Gastrocnemius medialis (tissue), 4 donors: ENCODE measurements around the gene UPF1. TPM values are rescaled to one million over a fixed set of nuclear protein-coding genes. Genes with fewer than 3 reads are reported as not detected.
"Not testable (repeated sequence)": the region's sequence is repeated elsewhere in the genome, so short reads cannot be mapped to it uniquely, and the experiment has no call there.

Source experiments
- ATAC-seq, 2 donors: fragments of 150-250 bp; one replicate each; pipeline ENCODE4 v1.9.1; 2016
- DNase-seq, 2 donors: peaks; one replicate each; pipeline ENCODE4 v3.0.0-alpha.2; 2019
- H3K27ac ChIP-seq, 4 donors: fragments of 200-600 bp; sonication (generic); 1 replicate in 1 of 4; 2 replicates in 3 of 4; pipeline ENCODE4 v1.5.1; 2016 to 2018; ENCODE audit warnings: mild to moderate bottlenecking in 2 of 4, moderate library complexity in 1 of 4
- H3K27me3 ChIP-seq, 3 donors: fragments of 200-600 bp; sonication (generic) in 2 of 3; 1 replicate in 1 of 3; 2 replicates in 2 of 3; pipeline versions ENCODE4 v1.5.1 to v1.6.0; 2016 to 2019; ENCODE audit warnings: mild to moderate bottlenecking in 1 of 3, moderate library complexity in 1 of 3
- H3K36me3 ChIP-seq, 2 donors: fragments of 200-600 bp; sonication (generic) in 1 of 2; one replicate each; pipeline ENCODE4 v1.5.1; 2017 to 2018
- H3K4me1 ChIP-seq, 2 donors: fragments of 200-600 bp; sonication (generic) in 1 of 2; one replicate each; pipeline ENCODE4 v1.5.1; 2016 to 2017; ENCODE audit warnings: mild to moderate bottlenecking in 2 of 2
- H3K4me3 ChIP-seq, 4 donors: fragments of 200-600 bp; sonication (generic) in 3 of 4; 1 replicate in 1 of 4; 2 replicates in 3 of 4; pipeline ENCODE4 v1.5.1; 2016 to 2019; ENCODE audit warnings: mild to moderate bottlenecking in 2 of 4
- H3K9me3 ChIP-seq, 3 donors: fragments of 200-600 bp; sonication (generic) in 2 of 3; 1 replicate in 1 of 3; 2 replicates in 2 of 3; pipeline ENCODE4 v1.5.1; 2016 to 2019
- POLR2A ChIP-seq, 2 donors: fragments of 450-650 bp; IDR thresholded peaks; one replicate each; pipeline ENCODE4 v1.6.1; 2017; ENCODE audit warnings: antibody characterized with exemption in 2 of 2, mild to moderate bottlenecking in 2 of 2, moderate library complexity in 2 of 2
- in situ Hi-C, 4 donors: fragments of 200-750 bp; cut with MboI; loops; one replicate each; pipeline versions ENCODE4 v1.15.0 to v1.8.0; 2017; ENCODE audit warnings: low sequenced_read_pairs in 4 of 4
- intact Hi-C: fragments of 100-400 bp; cut with DNase I; formaldehyde crosslinking; loops from one replicate; pipeline ENCODE4 v1.15.1; 2023; ENCODE audit warnings: low total_unique reads
- total RNA-seq, 4 donors: library from RNA; depleted of rRNA; stranded (reverse); fragments of >200 nt; gene quantifications; one replicate each; pipeline versions ENCODE4 v1.1.0 to v1.2.3, GENCODE V29; 2016
- TF ChIP-seq, protein P1 (sequence below), 5 experiments: fragments of 450-650 bp in 3 of 5; fragments of 200-600 bp in 2 of 5; sonication (generic) in 2 of 5; IDR thresholded peaks in 4 of 5; conservative IDR thresholded peaks in 1 of 5; 1 replicate in 4 of 5; 2 replicates in 1 of 5; pipeline ENCODE4 v1.5.1; 2016 to 2019; ENCODE audit warnings: antibody characterized with exemption in 5 of 5, mild to moderate bottlenecking in 3 of 5, moderate library complexity in 3 of 5

The UPF1 gene
- total RNA-seq, 4 donors from 2014 or later: 26.0 to 64.9 (median 46.4) TPM

- no peaks in the 10 kb centered on the region for H3K27me3 ChIP-seq
- no peaks in the 10 kb centered on the region for H3K9me3 ChIP-seq
- ATAC-seq: no peak
- in situ Hi-C loops: no loop called here
- H3K4me1 ChIP-seq: peaks cover 11 to 13% of the 10 kb centered on the region in 2 donors
- no peak for TF ChIP-seq POLR2A (IDR thresholded peaks at IDR 0.05)
- TF ChIP-seq, protein P1, sequence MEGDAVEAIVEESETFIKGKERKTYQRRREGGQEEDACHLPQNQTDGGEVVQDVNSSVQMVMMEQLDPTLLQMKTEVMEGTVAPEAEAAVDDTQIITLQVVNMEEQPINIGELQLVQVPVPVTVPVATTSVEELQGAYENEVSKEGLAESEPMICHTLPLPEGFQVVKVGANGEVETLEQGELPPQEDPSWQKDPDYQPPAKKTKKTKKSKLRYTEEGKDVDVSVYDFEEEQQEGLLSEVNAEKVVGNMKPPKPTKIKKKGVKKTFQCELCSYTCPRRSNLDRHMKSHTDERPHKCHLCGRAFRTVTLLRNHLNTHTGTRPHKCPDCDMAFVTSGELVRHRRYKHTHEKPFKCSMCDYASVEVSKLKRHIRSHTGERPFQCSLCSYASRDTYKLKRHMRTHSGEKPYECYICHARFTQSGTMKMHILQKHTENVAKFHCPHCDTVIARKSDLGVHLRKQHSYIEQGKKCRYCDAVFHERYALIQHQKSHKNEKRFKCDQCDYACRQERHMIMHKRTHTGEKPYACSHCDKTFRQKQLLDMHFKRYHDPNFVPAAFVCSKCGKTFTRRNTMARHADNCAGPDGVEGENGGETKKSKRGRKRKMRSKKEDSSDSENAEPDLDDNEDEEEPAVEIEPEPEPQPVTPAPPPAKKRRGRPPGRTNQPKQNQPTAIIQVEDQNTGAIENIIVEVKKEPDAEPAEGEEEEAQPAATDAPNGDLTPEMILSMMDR (IDR thresholded peaks at IDR 0.05 in 4 of 5, conservative IDR thresholded peaks at IDR 0.05 in 1 of 5): no peak
- DNase-seq: no peak
- H3K36me3 ChIP-seq: peaks cover 0 to 14% of the 10 kb centered on the region in 2 donors
- intact Hi-C loops: no loop called here
- H3K4me3 ChIP-seq: no peak overlapping the region
- no peak overlapping the region for H3K27ac ChIP-seq
Observed at GRCh38 chr19:18913466-18913865, 81.7 kb downstream of the UPF1 start.

DNA sequence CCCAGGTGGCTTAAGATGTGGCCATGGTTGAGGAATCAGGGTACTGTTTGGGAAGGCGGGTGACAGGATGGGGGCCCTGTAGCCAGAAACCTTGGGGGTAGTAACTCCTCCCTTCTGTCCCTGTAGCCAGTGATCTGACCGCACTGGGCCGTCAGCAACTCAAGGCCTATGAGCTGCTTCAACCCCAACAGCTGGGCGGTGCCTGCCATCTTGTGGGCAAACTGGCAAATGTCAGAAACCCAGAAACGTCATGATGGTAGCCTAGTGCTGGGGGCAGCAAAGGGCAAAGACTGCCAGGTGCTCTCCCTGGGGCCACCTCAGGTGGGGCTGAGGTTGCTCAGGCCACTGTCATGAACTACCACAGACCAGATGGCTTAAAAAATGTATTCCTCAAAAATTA is 83.9 kb downstream of the UPF1 start:
- DNase-seq: peak in 1 of 2 donors; percentile 47
- ATAC-seq: no peak
- peaks cover 0 to 13% of the 10 kb centered on the region in 2 donors for H3K36me3 ChIP-seq
- no peaks in the 10 kb centered on the region for H3K27me3 ChIP-seq
- intact Hi-C loops: no loop called here
- no peak for TF ChIP-seq POLR2A (IDR thresholded peaks at IDR 0.05)
- TF ChIP-seq, protein P1 (IDR thresholded peaks at IDR 0.05 in 4 of 5, conservative IDR thresholded peaks at IDR 0.05 in 1 of 5): peak in 2 of 5 experiments; percentile 30 to 39
- H3K4me1 ChIP-seq: peaks cover 20 to 21% of the 10 kb centered on the region in 2 donors
- H3K27ac ChIP-seq: no peak overlapping the region
- in situ Hi-C loops: no loop called here
- H3K9me3 ChIP-seq: no peaks in the 10 kb centered on the region
- H3K4me3 ChIP-seq: no peak overlapping the region

GRCh38 chr19:18917593-18917992 is 85.8 kb downstream of the UPF1 start:
- in situ Hi-C loops, intact Hi-C loops, ATAC-seq, DNase-seq, H3K9me3 ChIP-seq, H3K27me3 ChIP-seq, H3K27ac ChIP-seq: not testable (repeated sequence)
- Histone ChIP-seq H3K4me1 (peaks cover 23% of the 10 kb centered on the region in 2 donors), H3K36me3 (peaks cover 0 to 16% of the 10 kb centered on the region in 2 donors), H3K4me3 (peak overlapping the region in 1 of 4 donors; percentile 85)

Other genes starting within 250 kb of the UPF1 start
- 100 to 1,000 TPM; 163 to 337 (median 187) TPM for gene REX1BD, start 243.2 kb upstream of the UPF1 start, total RNA-seq
- 10 to 100 TPM; 14.9 to 61.6 (median 35.3) TPM for gene CRLF1, start 225.2 kb upstream of the UPF1 start, total RNA-seq
- gene TMEM59L, start 219.1 kb upstream of the UPF1 start, total RNA-seq: 1 to 10 TPM in 1 of 4 donors, under 1 TPM in 2, not detected in 1; 0.20 to 2.1 (median 0.36) TPM
- gene KLHL26, start 194.9 kb upstream of the UPF1 start, total RNA-seq: 10 to 100 TPM in 1 of 4 donors, 1 to 10 TPM in 3; 5.2 to 12.0 (median 7.3) TPM
- gene CRTC1, start 148.3 kb upstream of the UPF1 start, total RNA-seq: 1 to 10 TPM; 2.8 to 8.8 (median 3.7) TPM
- 10 to 100 TPM in 1 of 4 donors, 1 to 10 TPM in 1, under 1 TPM in 1, not detected in 1; 0.24 to 77.8 (median 1.3) TPM for gene COMP, start 40.7 kb upstream of the UPF1 start, total RNA-seq
- 1 to 10 TPM; 1.1 to 6.9 (median 3.3) TPM for gene CERS1, start 64.2 kb downstream of the UPF1 start, total RNA-seq
- gene COPE, start 87.4 kb downstream of the UPF1 start, total RNA-seq: 100 to 1,000 TPM; 169 to 229 (median 203) TPM
- gene DDX49, start 87.8 kb downstream of the UPF1 start, total RNA-seq: 10 to 100 TPM; 40.6 to 60.1 (median 44.2) TPM
- gene HOMER3, start 109.3 kb downstream of the UPF1 start, total RNA-seq: 100 to 1,000 TPM in 3 of 4 donors, 10 to 100 TPM in 1; 86.2 to 202 (median 113) TPM
- 10 to 100 TPM; 24.6 to 38.2 (median 32.8) TPM for gene SUGP2, start 201.6 kb downstream of the UPF1 start, total RNA-seq
- gene ARMC6, start 201.6 kb downstream of the UPF1 start, total RNA-seq: 10 to 100 TPM; 18.2 to 35.7 (median 25.2) TPM
- 10 to 100 TPM; 12.3 to 85.3 (median 37.1) TPM for gene SLC25A42, start 232.0 kb downstream of the UPF1 start, total RNA-seq